GM21390 (cell line): ENCODE data around the gene C1QL2.

Experiments used
- ATAC-seq: cut with Tn5 transposase; IDR thresholded peaks from one replicate; pipeline ENCODE4 v1.9.1; 2021; ENCODE audit not compliant: unreplicated experiment

Gene C1QL2

GRCh38 chr2:119144806-119145205, 13.7 kb downstream of the C1QL2 start:
- ATAC-seq: no peak

DNA sequence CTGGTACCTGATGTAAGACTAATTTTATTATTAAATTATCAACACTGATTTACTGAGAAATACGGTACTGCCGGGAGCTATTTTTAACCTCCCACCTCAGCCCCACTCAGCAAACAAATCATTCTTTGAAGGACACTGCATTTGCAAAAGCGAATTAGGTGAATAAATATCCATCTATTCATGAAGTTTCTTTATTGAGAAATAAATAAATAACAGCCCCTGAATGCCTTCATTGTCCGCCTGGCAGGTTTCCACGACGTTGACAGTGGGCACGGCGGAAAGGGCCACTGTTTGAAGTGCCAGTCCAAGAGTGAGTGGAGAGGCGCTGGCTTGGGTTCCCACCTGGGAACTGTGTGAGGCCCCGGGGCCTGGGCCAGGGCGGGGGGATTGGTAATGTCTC, 15.7 kb downstream of the C1QL2 start:
- no peak for ATAC-seq

DNA sequence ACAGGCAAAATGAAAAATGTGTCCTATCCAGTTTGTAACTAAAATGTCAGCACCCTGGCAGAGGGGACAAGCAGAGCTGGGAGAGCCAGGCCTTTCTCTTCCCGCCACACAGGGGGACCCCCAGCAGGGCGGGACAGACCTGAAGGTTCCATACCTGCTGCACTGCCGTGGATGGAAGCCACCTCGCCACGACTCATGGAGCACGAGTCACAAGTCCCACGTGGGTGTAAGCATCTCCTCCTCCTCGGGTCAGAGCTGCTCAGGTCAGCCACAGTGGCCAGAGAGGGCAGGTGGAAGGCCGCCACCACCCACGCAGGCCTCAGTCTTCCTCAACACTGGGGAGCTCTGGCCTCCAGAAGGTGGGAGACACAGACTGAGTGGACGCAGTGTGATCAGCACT, 21.0 kb downstream of the C1QL2 start:
- ATAC-seq: no peak

- no peak for ATAC-seq
Observed at GRCh38 chr2:119136872-119137271, 21.7 kb downstream of the C1QL2 start.

DNA sequence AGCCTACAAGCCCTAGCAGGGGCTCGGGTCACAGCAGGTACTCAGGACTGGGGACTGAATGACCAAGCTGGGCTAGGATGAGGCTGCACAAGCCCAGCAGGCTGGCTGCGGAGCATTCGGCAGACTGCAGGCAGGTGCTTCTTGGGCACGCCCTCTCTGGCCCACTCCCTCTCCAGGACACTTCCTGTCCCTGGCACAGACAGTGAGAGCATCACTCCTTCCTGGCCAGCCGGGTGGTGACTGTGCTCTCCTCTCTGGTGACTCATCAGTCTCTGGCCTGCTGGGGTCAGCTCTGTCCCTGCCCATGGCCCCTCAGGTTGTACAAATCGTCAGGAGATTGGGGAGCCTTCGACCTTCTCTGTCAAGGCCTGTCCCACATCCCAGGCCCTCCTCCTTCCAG, 22.5 kb downstream of the C1QL2 start:
- ATAC-seq: no peak

DNA sequence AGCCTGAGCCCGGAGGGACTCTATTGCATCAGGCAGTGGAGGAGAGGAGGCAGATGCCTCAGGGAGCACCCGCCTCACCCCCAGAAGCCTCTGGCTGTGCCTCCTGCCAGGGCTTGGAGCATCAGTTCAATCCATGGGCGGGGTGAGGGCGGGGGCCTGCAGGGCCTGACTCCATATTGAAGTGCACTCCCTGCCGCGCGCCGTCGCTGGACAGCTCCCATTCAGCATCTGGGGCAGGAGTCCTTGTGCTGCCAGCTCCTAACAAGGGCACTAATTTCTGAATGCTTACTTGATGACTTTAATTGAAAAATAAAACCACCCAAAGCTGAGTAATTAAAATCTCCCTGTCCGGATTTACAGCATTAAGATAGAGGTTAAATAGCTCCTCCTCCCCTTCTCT, 23.8 kb downstream of the C1QL2 start:
- no peak for ATAC-seq

GRCh38 chr2:119126650-119127049, 31.9 kb downstream of the C1QL2 start:
- ATAC-seq: no peak

DNA sequence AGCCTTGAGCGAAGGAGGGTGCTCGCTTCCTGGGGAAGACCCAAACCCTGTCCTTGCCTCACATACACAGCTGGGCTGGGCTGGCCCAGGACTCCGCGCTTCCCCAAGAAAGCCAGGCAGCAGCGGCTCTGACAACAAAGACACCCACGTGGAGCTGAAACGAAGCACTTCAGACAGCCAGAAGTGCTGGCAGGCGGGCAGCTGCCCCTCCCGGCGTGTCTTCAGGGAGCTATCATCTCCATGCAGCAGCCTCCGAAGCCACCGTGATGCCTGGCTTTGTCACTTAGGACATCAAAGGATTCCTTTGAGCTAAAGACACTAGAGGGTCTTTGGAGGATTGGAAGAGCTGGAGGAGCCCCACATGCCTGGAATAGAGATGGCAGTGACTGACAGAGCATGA, 35.2 kb downstream of the C1QL2 start:
- no peak for ATAC-seq

DNA sequence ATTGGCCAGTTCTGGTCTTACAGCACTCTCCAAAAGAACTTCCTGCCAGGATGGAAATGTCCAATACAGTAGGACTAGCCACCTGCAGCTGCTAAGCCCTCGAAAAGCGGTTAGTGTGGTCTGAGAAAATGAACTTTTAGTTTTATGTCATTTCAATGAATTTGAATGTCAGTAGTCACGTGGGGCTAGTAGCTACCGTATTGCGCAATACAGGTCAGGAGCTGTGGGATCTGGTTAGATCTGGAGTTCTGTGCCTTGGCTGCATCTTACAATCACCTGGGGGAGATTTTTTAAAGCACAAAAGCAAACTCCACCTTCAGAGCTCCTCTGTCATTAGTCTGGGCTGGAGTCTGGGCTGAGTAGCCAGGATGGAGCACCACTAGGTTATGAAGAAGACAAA, 35.9 kb downstream of the C1QL2 start:
- no peak for ATAC-seq

- ATAC-seq: no peak
Observed at GRCh38 chr2:119119999-119120756, 38.4 kb downstream of the C1QL2 start.

DNA sequence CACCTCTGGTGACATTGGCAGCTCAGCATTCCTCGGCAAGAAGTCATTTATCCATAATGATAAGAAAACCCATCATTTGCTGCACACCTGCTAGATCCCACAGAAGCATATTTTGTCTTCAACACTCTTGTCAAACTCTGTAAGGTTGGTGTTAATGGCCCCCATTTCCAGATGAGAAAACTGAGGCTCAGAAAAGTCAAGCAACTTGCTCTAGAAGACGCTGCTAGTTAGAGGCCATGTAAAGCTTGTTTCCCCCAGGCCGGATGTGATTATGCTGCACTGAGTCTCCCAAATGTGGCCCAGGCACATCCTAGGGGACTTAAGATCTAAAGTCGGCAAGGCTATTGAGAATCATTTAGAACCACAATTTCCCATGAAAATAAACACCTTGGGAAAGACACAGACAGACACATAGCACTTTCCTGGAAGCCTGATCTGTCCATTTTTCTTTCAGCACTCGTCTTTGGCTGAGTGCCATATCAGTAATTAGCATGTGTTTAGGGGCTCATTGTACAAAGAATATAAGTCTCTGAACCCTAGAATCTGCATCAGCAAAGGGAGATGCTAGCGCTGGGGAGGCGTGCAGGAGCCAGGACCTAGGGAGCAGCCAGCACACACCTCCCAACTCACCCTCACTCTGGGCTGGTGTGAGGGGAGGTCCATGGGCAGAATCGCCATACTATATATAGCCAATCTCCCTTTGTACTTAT, 39.3 kb downstream of the C1QL2 start:
- ATAC-seq: no peak

DNA sequence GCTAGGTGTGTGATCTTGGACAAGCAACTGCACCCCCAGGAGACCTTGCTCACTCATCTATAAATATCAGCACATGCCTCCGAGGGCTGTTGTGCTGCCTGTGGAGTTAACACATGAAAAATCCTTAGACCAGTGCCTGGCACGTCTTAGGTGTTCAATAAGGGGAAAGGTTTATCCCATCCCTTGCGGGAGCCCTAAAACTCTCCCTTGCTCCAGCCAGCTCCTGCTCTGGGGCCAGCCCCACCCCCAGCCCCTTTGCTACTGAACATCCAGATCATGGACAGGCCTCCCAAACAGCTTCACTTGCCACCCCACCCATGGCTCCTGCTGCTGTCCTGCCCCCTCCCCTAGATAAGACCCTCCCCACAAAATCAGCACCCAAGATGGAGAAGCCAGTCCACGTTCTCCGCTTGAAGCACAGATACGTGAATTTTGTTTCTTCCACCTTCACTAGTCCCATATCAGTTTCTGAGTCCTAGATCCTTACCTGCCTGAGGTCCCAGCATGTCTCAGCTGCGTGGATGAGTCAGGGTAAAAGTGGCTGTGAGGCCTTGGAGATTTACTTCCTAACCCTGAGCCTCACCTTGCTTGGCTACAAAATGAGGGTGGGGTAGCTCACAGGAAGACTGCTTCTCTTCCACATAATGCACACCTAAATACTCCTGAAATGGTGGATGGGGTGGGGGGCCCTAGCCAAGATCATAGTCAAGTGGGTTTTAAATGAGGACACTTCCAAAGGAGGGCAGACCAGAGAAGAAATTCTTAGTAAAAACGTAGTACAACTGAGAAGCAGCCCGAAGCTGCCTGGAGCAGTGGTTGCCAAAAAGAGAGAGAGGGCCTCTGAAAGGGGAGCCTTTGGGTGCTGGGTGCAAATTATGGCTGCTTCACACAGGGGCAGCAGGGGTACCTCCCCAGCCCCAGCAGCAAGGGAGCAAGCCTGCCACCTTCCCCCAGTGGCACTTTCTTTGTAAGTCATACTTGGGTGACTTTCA, 40.4 kb downstream of the C1QL2 start:
- ATAC-seq: no peak

DNA sequence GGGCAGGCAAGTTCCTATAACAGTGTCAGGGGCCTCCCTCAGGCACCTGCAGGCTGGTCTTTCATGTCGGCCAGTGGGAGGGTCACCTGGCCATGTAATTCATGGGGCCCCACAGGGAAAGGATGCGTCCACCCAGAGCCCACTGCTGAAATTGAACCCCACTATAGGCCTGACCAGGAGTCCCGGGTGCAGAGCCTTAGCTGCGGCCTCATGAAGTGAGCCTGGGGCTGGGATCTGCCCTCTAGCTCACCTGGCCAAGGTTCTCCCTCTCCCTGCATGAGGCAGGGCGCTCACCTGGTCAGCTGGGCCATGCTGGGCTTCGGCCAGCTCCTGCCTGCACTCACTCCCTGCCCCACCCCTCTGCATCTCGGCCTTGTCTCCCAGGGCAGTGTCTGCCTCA, 41.1 kb downstream of the C1QL2 start:
- ATAC-seq: no peak

DNA sequence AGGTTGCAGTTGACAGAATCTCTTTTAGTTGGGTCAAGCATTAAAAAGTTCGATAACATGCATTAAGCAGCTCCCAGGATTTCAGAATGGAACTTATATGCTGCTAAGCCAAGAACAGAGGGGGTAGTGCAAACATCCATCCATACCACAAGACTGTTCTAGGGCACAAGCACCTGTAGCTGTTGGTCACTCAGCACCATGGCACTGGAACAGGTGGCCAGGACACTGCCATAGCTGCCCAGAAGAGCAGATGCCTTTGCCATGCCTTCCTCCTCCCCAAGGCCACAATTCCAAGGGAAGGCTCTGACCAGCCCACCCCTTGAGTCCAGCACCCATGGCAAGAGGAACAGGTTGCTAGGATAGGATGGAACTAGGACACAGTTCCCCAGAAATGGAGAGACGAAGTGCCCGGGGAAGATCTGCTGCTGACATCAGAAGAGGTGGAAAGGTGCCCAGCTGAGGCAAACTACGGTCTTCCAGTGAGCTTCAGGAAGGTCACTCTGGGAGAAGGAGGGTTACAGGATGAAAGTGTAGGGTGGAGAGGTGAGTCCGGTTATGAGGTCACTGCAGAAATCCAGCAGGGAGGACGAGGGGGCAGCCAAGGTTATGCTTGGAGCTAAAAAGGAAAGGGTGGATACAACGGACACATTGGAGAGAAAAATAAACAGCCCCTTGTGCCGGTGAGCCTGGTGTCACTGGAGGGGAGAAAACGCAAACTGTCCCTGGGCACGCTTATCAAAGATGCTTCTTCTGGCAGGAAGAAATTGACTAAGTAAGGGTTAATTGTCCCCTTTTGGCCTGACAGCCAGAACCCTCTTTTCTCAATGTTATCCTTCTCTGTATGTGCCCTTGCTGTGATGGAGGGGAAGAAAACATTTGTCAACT, 41.9 kb downstream of the C1QL2 start:
- ATAC-seq: no peak

GRCh38 chr2:119114266-119114665, 44.3 kb downstream of the C1QL2 start:
- no peak for ATAC-seq

- no peak for ATAC-seq
Observed at GRCh38 chr2:119113489-119113770, 45.1 kb downstream of the C1QL2 start.

- ATAC-seq: no peak
Observed at GRCh38 chr2:119112770-119113488, 45.6 kb downstream of the C1QL2 start.

DNA sequence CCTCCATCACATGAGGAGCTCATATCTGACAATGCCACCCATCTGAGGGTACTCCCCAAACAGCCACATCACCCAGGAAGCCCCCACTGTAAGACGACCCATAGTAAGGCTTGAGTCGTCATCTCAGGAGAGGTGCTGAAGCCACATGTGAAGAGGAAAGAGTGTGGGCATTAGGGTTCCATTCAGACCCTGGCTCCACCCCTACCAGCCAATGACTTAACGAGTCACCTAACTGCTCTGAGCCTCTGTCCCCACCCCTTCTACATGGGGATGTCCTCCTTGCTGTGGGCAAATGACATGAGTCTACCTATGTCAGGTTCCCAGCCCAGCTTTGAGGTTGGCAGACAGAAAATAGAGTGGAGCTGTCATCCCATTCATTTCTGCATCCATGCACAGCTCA, 46.3 kb downstream of the C1QL2 start:
- no peak for ATAC-seq

- no peak for ATAC-seq
Observed at GRCh38 chr2:119111115-119111975, 47.2 kb downstream of the C1QL2 start.
